ENCODE measurements around the gene SREBF2. TPM values are rescaled to one million over a fixed set of nuclear protein-coding genes. Genes with fewer than 3 reads are reported as not detected.

Gene SREBF2
- total and polyA plus RNA-seq, 2 experiments from 2014 or later = 113 to 114 TPM

GRCh38 chr22:41830174-41830573 is 2.7 kb upstream of the SREBF2 start:
- no peak overlapping the region for H3K27ac ChIP-seq
- WGBS (ENCODE audit: low lambda C conversion rate, missing lambda C conversion rate) = 97% methylated on average over 3 of the region's 3 CpGs

DNA sequence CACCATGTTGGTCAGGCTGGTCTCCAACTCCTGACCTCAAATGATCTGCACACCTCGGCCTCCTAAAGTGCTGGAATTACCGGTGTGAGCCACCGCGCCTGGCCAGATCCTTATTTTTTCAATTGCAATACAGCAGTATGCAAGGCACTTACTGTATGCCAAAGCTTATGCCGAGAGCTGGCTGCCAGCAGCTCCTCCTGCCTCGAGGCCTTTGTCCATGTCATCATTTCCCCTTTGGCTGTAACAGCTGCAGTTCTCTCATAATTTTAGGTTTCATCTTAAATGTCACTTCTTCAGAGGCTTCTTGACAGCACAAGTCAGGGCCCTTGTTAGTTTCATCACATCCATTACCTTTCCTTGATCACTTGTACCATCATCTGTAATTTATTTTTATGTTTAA is 1.5 kb upstream of the SREBF2 start:
- Histone ChIP-seq H2AFZ (no peak overlapping the region), H3K9me3 (ENCODE audit: low read depth) (no peaks in the 10 kb centered on the region), H3K4me3 (no peak overlapping the region), H3K27me3 (no peaks in the 10 kb centered on the region), H3K27ac (peak overlapping the region; percentile 97), H3K36me3 (replicated peaks; ENCODE audit: insufficient read depth, low read depth) (no peaks in the 10 kb centered on the region), H3K79me2 (peaks cover 33% of the 10 kb centered on the region), H4K20me1 (ENCODE audit: insufficient read depth, poor library complexity, severe bottlenecking) (peaks cover 15% of the 10 kb centered on the region), H3K4me1 (ENCODE audit: insufficient read depth) (peaks cover 28% of the 10 kb centered on the region), H3K4me2 (no peak overlapping the region), H3K9me2 (replicated peaks; ENCODE audit: insufficient read depth) (no peaks in the 10 kb centered on the region)
- no peak for DNase-seq (ENCODE audit: low spot score)
- WGBS (ENCODE audit: low lambda C conversion rate, missing lambda C conversion rate) = 86% methylated on average over 6 of the region's 6 CpGs
- TF ChIP-seq, protein P1, sequence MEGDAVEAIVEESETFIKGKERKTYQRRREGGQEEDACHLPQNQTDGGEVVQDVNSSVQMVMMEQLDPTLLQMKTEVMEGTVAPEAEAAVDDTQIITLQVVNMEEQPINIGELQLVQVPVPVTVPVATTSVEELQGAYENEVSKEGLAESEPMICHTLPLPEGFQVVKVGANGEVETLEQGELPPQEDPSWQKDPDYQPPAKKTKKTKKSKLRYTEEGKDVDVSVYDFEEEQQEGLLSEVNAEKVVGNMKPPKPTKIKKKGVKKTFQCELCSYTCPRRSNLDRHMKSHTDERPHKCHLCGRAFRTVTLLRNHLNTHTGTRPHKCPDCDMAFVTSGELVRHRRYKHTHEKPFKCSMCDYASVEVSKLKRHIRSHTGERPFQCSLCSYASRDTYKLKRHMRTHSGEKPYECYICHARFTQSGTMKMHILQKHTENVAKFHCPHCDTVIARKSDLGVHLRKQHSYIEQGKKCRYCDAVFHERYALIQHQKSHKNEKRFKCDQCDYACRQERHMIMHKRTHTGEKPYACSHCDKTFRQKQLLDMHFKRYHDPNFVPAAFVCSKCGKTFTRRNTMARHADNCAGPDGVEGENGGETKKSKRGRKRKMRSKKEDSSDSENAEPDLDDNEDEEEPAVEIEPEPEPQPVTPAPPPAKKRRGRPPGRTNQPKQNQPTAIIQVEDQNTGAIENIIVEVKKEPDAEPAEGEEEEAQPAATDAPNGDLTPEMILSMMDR (IDR thresholded peaks at IDR 0.05; ENCODE audit: poor library complexity) = no peak
- TF ChIP-seq EZH2phosphoT487 (IDR thresholded peaks at IDR 0.05; ENCODE audit: low read depth, severe bottlenecking, unreplicated experiment) (no peak), EZH2 (IDR thresholded peaks at IDR 0.05; ENCODE audit: borderline replicate concordance) (no peak)

More at GRCh38 chr22:41830174-41830573, 2.7 kb upstream of the SREBF2 start:
- peaks cover 6% of the 10 kb centered on the region for H4K20me1 ChIP-seq (ENCODE audit: insufficient read depth, poor library complexity, severe bottlenecking)
- peaks cover 30% of the 10 kb centered on the region for H3K4me1 ChIP-seq (ENCODE audit: insufficient read depth)
- peaks cover 21% of the 10 kb centered on the region for H3K79me2 ChIP-seq
- H3K4me2 ChIP-seq = no peak overlapping the region
- no peaks in the 10 kb centered on the region for H3K9me3 ChIP-seq (ENCODE audit: low read depth)
- TF ChIP-seq EZH2 (IDR thresholded peaks at IDR 0.05; ENCODE audit: borderline replicate concordance) (no peak), EZH2phosphoT487 (IDR thresholded peaks at IDR 0.05; ENCODE audit: low read depth, severe bottlenecking, unreplicated experiment) (no peak)
- TF ChIP-seq, protein P1 (IDR thresholded peaks at IDR 0.05; ENCODE audit: poor library complexity) = no peak
- H3K4me3 ChIP-seq = no peak overlapping the region
- no peak for DNase-seq (ENCODE audit: low spot score)
- H2AFZ ChIP-seq = no peak overlapping the region
- H3K36me3 ChIP-seq (replicated peaks; ENCODE audit: insufficient read depth, low read depth) = no peaks in the 10 kb centered on the region
- no peaks in the 10 kb centered on the region for H3K9me2 ChIP-seq (replicated peaks; ENCODE audit: insufficient read depth)
- H3K27me3 ChIP-seq = no peaks in the 10 kb centered on the region

DNA sequence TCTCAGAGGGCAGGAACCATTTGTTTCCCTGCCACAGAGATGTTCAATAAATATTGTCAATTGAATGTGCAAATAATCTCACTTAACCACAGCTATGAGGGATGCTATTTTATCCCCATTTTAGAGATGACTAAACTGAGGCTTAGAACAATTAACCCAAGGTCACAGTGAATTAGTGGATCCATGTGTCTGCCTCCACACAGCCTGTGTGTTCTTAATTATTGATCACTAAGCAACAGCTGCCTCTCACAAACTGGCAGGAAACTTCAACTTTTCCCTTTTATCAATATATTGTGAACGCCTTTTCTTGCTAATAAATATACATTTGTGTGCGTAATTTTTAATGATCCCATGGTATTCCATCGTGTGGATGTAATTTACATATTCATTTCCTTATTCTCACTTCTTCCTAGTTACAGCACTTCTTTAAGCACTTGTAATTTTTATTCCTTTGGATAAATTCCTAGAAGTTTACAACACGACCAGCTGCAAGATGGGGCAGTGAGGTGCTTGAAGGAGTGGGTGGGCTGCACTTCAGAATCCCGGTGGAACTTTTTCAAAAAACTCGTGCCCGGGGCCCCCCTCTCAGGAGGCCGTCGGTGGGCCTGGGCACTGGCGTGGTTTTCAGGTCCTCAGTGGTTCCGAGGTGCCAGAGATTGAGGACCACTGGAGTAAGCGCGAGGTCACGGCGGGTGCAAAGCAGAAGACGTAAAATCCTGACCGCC is 915 bp upstream of the SREBF2 start:
- Histone ChIP-seq H3K27me3 (no peaks in the 10 kb centered on the region), H3K36me3 (replicated peaks; ENCODE audit: insufficient read depth, low read depth) (no peaks in the 10 kb centered on the region), H3K9me2 (replicated peaks; ENCODE audit: insufficient read depth) (no peaks in the 10 kb centered on the region), H3K4me2 (peak overlapping the region; percentile 77), H3K4me1 (ENCODE audit: insufficient read depth) (peaks cover 22% of the 10 kb centered on the region), H2AFZ (no peak overlapping the region), H3K79me2 (peaks cover 39% of the 10 kb centered on the region), H3K4me3 (peak overlapping the region; percentile 4), H3K27ac (peak overlapping the region; percentile 97), H3K9me3 (ENCODE audit: low read depth) (no peaks in the 10 kb centered on the region), H4K20me1 (ENCODE audit: insufficient read depth, poor library complexity, severe bottlenecking) (peaks cover 20% of the 10 kb centered on the region)
- TF ChIP-seq EZH2phosphoT487 (IDR thresholded peaks at IDR 0.05; ENCODE audit: low read depth, severe bottlenecking, unreplicated experiment) = no peak
- TF ChIP-seq, protein P1 (IDR thresholded peaks at IDR 0.05; ENCODE audit: poor library complexity) = no peak
- TF ChIP-seq EZH2 (IDR thresholded peaks at IDR 0.05; ENCODE audit: borderline replicate concordance) = no peak
- no peak for DNase-seq (ENCODE audit: low spot score)
- 12% methylated on average over 17 of the region's 17 CpGs for WGBS (ENCODE audit: low lambda C conversion rate, missing lambda C conversion rate)
